Lung (tissue), 12 donors: ENCODE measurements around the gene PRMT7. TPM values are rescaled to one million over a fixed set of nuclear protein-coding genes. Genes with fewer than 3 reads are reported as not detected.

Source experiments
- ATAC-seq: fragments of 200-7000 bp; cut with Tn5 transposase; one replicate; pipeline ENCODE4 v1.9.1; 2020; ENCODE audit warnings: moderate number of reproducible peaks; ENCODE audit not compliant: insufficient read depth, low FRiP score
- DNase-seq, 3 donors: peaks; one replicate each; pipeline ENCODE4 v3.0.0-alpha.2; 2013 to 2017
- H3K27ac ChIP-seq, 2 donors: one replicate each; pipeline ENCODE4 v1.5.1; 2013; ENCODE audit warnings: mild to moderate bottlenecking in 2 of 2, moderate library complexity in 2 of 2, control low read depth in 1 of 2, inconsistent platforms in 1 of 2, low read depth in 1 of 2, low read length in 1 of 2
- H3K27me3 ChIP-seq, 3 donors: one replicate each; pipeline ENCODE4 v1.5.1; 2013; ENCODE audit warnings: low read length in 2 of 3; ENCODE audit not compliant: control insufficient read depth in 3 of 3, insufficient read depth in 3 of 3
- H3K36me3 ChIP-seq, 4 donors: one replicate each; pipeline ENCODE4 v1.5.1; 2013; ENCODE audit warnings: low read length in 4 of 4, mild to moderate bottlenecking in 1 of 4, moderate library complexity in 1 of 4; ENCODE audit not compliant: control insufficient read depth in 4 of 4, insufficient read depth in 4 of 4
- H3K4me1 ChIP-seq, 5 donors: one replicate each; pipeline ENCODE4 v1.5.1; 2013; ENCODE audit warnings: low read length in 5 of 5, mild to moderate bottlenecking in 2 of 5, moderate library complexity in 1 of 5; ENCODE audit not compliant: control insufficient read depth in 5 of 5, insufficient read depth in 5 of 5
- H3K4me3 ChIP-seq: one replicate; pipeline ENCODE4 v1.5.1; 2013; ENCODE audit warnings: mild to moderate bottlenecking, control low read depth, moderate library complexity
- H3K9ac ChIP-seq, 2 donors: one replicate each; pipeline ENCODE4 v1.5.1; 2013; ENCODE audit warnings: low read length in 2 of 2, control low read depth in 1 of 2; ENCODE audit not compliant: insufficient read depth in 1 of 2
- H3K9me3 ChIP-seq, 4 donors: one replicate each; pipeline ENCODE4 v1.5.1; 2013; ENCODE audit warnings: low read length in 3 of 4, mild to moderate bottlenecking in 1 of 4, moderate library complexity in 1 of 4; ENCODE audit not compliant: control insufficient read depth in 4 of 4, insufficient read depth in 3 of 4
- CTCF ChIP-seq: IDR thresholded peaks from 2 replicates; pipeline ENCODE4 v1.5.1; 2012; ENCODE audit warnings: mild to moderate bottlenecking; ENCODE audit errors: control extremely low read depth, extremely low read depth
- WGBS, 2 donors: extraction: QIAGEN DNeasy Blood & Tissue Kit; methylation state at CpG; one replicate each; pipeline ENCODE4 v1.1.7; 2013; 5-methylcytosine and 5-hydroxymethylcytosine counted together
- polyA plus RNA-seq, 2 donors: library from polyadenylated mRNA; stranded (reverse); fragments of 200-250 nt; gene quantifications; one replicate each; pipeline ENCODE4 v1.2.1, GENCODE V29; 2013
- total RNA-seq, 2 donors: library from RNA; depleted of rRNA in 1 of 2; stranded (reverse); fragments of >200 nt in 1 of 2; gene quantifications; one replicate each; pipeline ENCODE4 v1.2.1, GENCODE V29; 2014 to 2021
- donor health status: control.
- donor health status: control.
- donor health status: Bipolar disorder and iron deficiency.
- donor health status: healthy.
- donor health status: DM: yes; HTN: yes; CAD: no.

Gene PRMT7
- total and polyA plus RNA-seq, 4 donors, result 20.3 to 55.5 (median 38.4) TPM

- Histone ChIP-seq H3K36me3 (no peaks in the 10 kb centered on the region), H3K27ac (no peak overlapping the region), H3K9ac (no peak overlapping the region), H3K27me3 (no peaks in the 10 kb centered on the region), H3K4me1 (peaks cover 0 to 17% (median 2%) of the 10 kb centered on the region in 5 donors), H3K4me3 (no peak overlapping the region), H3K9me3 (no peaks in the 10 kb centered on the region)
- DNase-seq, result peak in 1 of 3 donors; percentile 38
- 43 to 48% methylated on average over 13 of the region's 13 CpGs for WGBS, 2 donors
- TF ChIP-seq CTCF, result no peak
- ATAC-seq, result no peak
Observed at GRCh38 chr16:68367030-68367429, 56.2 kb downstream of the PRMT7 start.

GRCh38 chr16:68367440-68367839, 56.6 kb downstream of the PRMT7 start:
- Histone ChIP-seq H3K36me3 (no peaks in the 10 kb centered on the region), H3K4me3 (no peak overlapping the region), H3K27ac (no peak overlapping the region), H3K9ac (no peak overlapping the region), H3K9me3 (no peaks in the 10 kb centered on the region), H3K4me1 (peaks cover 0 to 13% (median 2%) of the 10 kb centered on the region in 5 donors), H3K27me3 (no peaks in the 10 kb centered on the region)
- DNase-seq, result no peak
- no peak for ATAC-seq
- WGBS, 2 donors, result 84 to 89% methylated on average over 20 of the region's 20 CpGs
- no peak for TF ChIP-seq CTCF

- Histone ChIP-seq H3K4me1 (peaks cover 0 to 8% (median 0%) of the 10 kb centered on the region in 5 donors), H3K9me3 (no peaks in the 10 kb centered on the region), H3K36me3 (no peaks in the 10 kb centered on the region), H3K9ac (no peak overlapping the region), H3K27me3 (no peaks in the 10 kb centered on the region), H3K27ac (no peak overlapping the region), H3K4me3 (no peak overlapping the region)
- DNase-seq, result no peak
- TF ChIP-seq CTCF, result no peak
- WGBS, 2 donors, result 86 to 92% methylated on average over 14 of the region's 14 CpGs
- no peak for ATAC-seq
Observed at GRCh38 chr16:68367891-68368290, 57.1 kb downstream of the PRMT7 start.

GRCh38 chr16:68368301-68368888, 57.6 kb downstream of the PRMT7 start:
- Histone ChIP-seq H3K9me3 (no peaks in the 10 kb centered on the region), H3K9ac (no peak overlapping the region), H3K27me3 (no peaks in the 10 kb centered on the region), H3K4me1 (peaks cover 0 to 5% (median 0%) of the 10 kb centered on the region in 5 donors), H3K4me3 (no peak overlapping the region), H3K27ac (no peak overlapping the region), H3K36me3 (no peaks in the 10 kb centered on the region)
- no peak for DNase-seq
- TF ChIP-seq CTCF, result no peak
- 76 to 81% methylated on average over 12 of the region's 12 CpGs for WGBS, 2 donors
- no peak for ATAC-seq
